C4-2B (cell line): ENCODE measurements around the gene SIRPD.

Experiments used
- CTCF ChIP-seq: fragments of 450-650 bp; conservative IDR thresholded peaks from 2 replicates; pipeline ENCODE4 v1.5.1; 2017; ENCODE audit warnings: mild to moderate bottlenecking
- ZFX ChIP-seq: fragments of 450-650 bp; IDR thresholded peaks from 2 replicates; pipeline ENCODE4 v1.6.1; 2017

DNA sequence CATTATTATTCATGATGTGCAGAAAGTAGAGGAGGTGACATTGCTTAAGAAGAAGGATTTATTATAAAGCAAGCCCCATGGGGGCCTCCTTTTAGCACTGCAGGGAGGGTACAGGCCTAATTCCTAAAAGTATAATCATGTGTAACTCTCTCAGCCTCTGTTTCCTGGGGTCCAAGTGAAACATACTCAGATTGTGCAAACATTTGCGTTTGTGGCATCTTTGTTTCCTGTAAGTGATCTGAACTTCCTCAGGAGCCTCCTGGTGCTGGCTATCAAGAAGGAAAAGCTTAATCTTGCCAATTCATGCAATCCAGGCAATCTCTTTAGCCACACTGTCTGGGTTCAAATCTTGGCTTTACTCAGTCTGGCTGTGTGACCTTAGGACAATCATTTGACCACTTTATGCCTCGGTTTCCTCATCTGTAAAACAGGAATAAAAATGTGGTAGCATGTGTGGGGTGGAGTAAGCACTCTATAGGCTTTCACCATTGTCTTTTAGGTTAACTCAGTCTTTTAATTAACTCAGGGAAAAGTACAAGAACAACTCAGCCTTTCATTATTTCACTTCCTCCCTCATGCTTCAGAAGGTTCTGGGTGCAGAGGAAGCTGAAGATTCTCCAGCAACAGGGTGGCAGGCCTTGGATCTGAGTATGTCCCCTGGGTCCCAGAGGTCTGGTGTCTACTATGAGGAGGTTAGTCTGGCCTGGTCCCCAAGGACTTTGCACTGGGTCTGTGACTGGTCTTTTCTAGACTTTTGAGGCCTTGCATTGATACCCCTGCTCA, 65.5 kb downstream of the SIRPD start:
- TF ChIP-seq CTCF = no peak
- no peak for TF ChIP-seq ZFX
